Measurements from ENCODE around the gene MLLT10.
A peak's percentile ranks its signal among the peaks of the same experiment; 100 is the strongest.

MLLT10 gene

GRCh38 chr10:21724687-21725367, 190.8 kb downstream of the MLLT10 start:
- Histone ChIP-seq H3K36me3 (ENCODE audit: control insufficient read depth, insufficient read depth, low read length) (peaks cover 11% of the 10 kb centered on the region; the same call in 1 of the 2 replicates), H3K9me3 (ENCODE audit: control insufficient read depth, insufficient read depth, low read depth, low read length) (no peaks in the 10 kb centered on the region), H3K27ac (ENCODE audit: low read depth, low read length) (no peak overlapping the region; the same call in 1 of the 2 replicates), H3K4me3 (ENCODE audit: low read depth, low read length) (no peak overlapping the region), H3K9ac (ENCODE audit: low read length) (no peak overlapping the region), H3K27me3 (ENCODE audit: control insufficient read depth, insufficient read depth, low read length) (no peaks in the 10 kb centered on the region), H3K4me1 (ENCODE audit: control insufficient read depth, insufficient read depth, low read length) (peaks cover 32% of the 10 kb centered on the region)

GRCh38 chr10:21726601-21727225, 192.7 kb downstream of the MLLT10 start:
- no peaks in the 10 kb centered on the region for H3K9me3 ChIP-seq (ENCODE audit: control insufficient read depth, insufficient read depth, low read depth, low read length)
- no peak overlapping the region for H3K4me3 ChIP-seq (ENCODE audit: low read depth, low read length)
- H3K9ac ChIP-seq (ENCODE audit: low read length): no peak overlapping the region
- H3K27me3 ChIP-seq (ENCODE audit: control insufficient read depth, insufficient read depth, low read length): no peaks in the 10 kb centered on the region
- no peak overlapping the region; the same call in 1 of the 2 replicates for H3K27ac ChIP-seq (ENCODE audit: low read depth, low read length)
- H3K36me3 ChIP-seq (ENCODE audit: control insufficient read depth, insufficient read depth, low read length): peaks cover 15% of the 10 kb centered on the region; the same call in 1 of the 2 replicates
- peaks cover 27% of the 10 kb centered on the region for H3K4me1 ChIP-seq (ENCODE audit: control insufficient read depth, insufficient read depth, low read length)

DNA sequence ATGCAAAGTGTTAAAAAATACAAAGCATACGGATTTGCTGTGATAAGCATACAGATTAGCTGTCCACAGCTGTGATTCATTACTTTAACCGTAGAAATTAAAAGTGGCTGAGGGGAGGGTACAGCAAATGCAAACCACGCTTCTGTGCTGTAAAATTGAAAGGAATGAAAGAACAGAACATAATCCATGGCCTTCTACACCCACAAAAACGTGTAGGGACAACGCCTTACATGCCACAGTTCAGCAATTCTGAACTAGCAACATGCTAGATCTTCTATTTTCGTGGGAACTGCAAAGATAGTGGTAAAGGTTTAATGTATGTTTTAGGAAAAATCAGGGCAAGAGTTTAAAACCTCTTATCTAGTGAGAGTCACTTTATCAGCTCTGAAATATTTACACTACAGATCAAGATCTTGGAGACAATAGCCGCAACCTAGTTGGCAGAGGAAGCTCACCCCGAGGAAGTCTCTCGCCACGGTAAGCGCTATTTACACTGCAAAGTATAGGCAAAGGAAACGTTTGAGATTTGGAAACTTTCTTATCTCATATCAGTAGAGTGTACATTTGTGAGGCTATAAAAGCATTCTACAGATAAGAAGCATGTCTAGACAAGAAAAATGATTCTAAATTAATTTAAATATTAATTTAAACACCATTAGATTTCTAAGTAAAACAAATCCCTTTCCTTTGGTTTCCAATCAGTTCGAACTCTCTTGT, 193.6 kb downstream of the MLLT10 start:
- Histone ChIP-seq H3K27ac (ENCODE audit: low read depth, low read length) (no peak overlapping the region), H3K4me3 (ENCODE audit: low read depth, low read length) (no peak overlapping the region), H3K4me1 (ENCODE audit: control insufficient read depth, insufficient read depth, low read length) (peaks cover 31% of the 10 kb centered on the region), H3K9ac (ENCODE audit: low read length) (no peak overlapping the region), H3K9me3 (ENCODE audit: control insufficient read depth, insufficient read depth, low read depth, low read length) (no peaks in the 10 kb centered on the region), H3K27me3 (ENCODE audit: control insufficient read depth, insufficient read depth, low read length) (no peaks in the 10 kb centered on the region), H3K36me3 (ENCODE audit: control insufficient read depth, insufficient read depth, low read length) (peaks cover 15% of the 10 kb centered on the region; the same call in 1 of the 2 replicates)

- Histone ChIP-seq H3K36me3 (ENCODE audit: control insufficient read depth, insufficient read depth, low read length) (peaks cover 21% of the 10 kb centered on the region), H3K9me3 (ENCODE audit: control insufficient read depth, insufficient read depth, low read depth, low read length) (no peaks in the 10 kb centered on the region), H3K9ac (ENCODE audit: low read length) (no peak overlapping the region), H3K4me1 (ENCODE audit: control insufficient read depth, insufficient read depth, low read length) (peaks cover 31% of the 10 kb centered on the region), H3K27ac (ENCODE audit: low read depth, low read length) (no peak overlapping the region), H3K27me3 (ENCODE audit: control insufficient read depth, insufficient read depth, low read length) (no peaks in the 10 kb centered on the region), H3K4me3 (ENCODE audit: low read depth, low read length) (no peak overlapping the region)
Measured at GRCh38 chr10:21728618-21729017, 194.6 kb downstream of the MLLT10 start.

- Histone ChIP-seq H3K9me3 (ENCODE audit: control insufficient read depth, insufficient read depth, low read depth, low read length) (no peaks in the 10 kb centered on the region), H3K36me3 (ENCODE audit: control insufficient read depth, insufficient read depth, low read length) (peaks cover 47% of the 10 kb centered on the region), H3K9ac (ENCODE audit: low read length) (peak overlapping the region; percentile 40), H3K27me3 (ENCODE audit: control insufficient read depth, insufficient read depth, low read length) (no peaks in the 10 kb centered on the region), H3K27ac (ENCODE audit: low read depth, low read length) (no peak overlapping the region), H3K4me1 (ENCODE audit: control insufficient read depth, insufficient read depth, low read length) (peaks cover 15% of the 10 kb centered on the region), H3K4me3 (ENCODE audit: low read depth, low read length) (no peak overlapping the region)
Measured at GRCh38 chr10:21732067-21732772, 198.2 kb downstream of the MLLT10 start.

DNA sequence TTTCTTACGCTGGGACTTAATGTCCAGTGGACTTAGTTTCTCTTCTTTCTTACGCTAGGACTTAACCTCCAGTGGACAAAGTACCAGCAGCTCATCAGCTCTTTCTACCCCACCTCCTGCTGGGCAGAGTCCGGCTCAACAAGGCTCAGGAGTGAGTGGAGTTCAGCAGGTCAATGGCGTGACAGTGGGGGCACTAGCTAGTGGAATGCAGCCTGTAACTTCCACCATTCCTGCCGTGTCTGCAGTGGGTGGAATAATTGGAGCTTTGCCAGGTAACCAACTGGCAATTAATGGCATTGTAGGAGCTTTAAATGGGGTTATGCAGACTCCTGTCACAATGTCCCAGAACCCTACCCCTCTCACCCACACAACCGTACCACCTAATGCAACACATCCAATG, 199.7 kb downstream of the MLLT10 start:
- Histone ChIP-seq H3K27me3 (ENCODE audit: control insufficient read depth, insufficient read depth, low read length) (no peaks in the 10 kb centered on the region), H3K4me1 (ENCODE audit: control insufficient read depth, insufficient read depth, low read length) (peaks cover 9% of the 10 kb centered on the region), H3K4me3 (ENCODE audit: low read depth, low read length) (no peak overlapping the region), H3K27ac (ENCODE audit: low read depth, low read length) (no peak overlapping the region), H3K36me3 (ENCODE audit: control insufficient read depth, insufficient read depth, low read length) (peaks cover 51% of the 10 kb centered on the region), H3K9ac (ENCODE audit: low read length) (no peak overlapping the region), H3K9me3 (ENCODE audit: control insufficient read depth, insufficient read depth, low read depth, low read length) (no peaks in the 10 kb centered on the region)

DNA sequence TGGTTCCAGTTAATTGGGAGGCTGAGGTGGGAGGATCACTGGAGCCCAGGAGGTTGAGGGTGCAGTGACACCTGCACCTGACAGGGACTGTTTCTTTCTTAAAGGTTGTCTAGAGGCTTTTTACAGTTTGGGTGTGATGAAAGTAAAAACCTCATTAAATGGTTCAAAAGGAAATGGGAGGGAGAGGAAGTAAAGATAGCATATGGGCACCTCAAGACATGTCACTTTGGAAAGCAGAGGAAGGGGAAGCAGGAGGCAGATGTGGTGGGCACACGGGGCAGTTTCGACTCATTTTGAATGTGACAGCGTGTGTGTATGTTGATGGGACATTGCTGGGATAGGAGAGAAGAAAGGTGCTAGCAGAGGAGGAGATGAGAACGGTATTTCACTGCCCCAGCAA, 203.1 kb downstream of the MLLT10 start:
- no peaks in the 10 kb centered on the region for H3K27me3 ChIP-seq (ENCODE audit: control insufficient read depth, insufficient read depth, low read length)
- no peak overlapping the region for H3K4me3 ChIP-seq (ENCODE audit: low read depth, low read length)
- H3K27ac ChIP-seq (ENCODE audit: low read depth, low read length): no peak overlapping the region
- no peak overlapping the region for H3K9ac ChIP-seq (ENCODE audit: low read length)
- H3K9me3 ChIP-seq (ENCODE audit: control insufficient read depth, insufficient read depth, low read depth, low read length): no peaks in the 10 kb centered on the region
- H3K4me1 ChIP-seq (ENCODE audit: control insufficient read depth, insufficient read depth, low read length): peaks cover 8% of the 10 kb centered on the region; the same call in 1 of the 2 replicates
- peaks cover 78% of the 10 kb centered on the region for H3K36me3 ChIP-seq (ENCODE audit: control insufficient read depth, insufficient read depth, low read length)

- no peak overlapping the region for H3K9ac ChIP-seq (ENCODE audit: low read length)
- peaks cover 83% of the 10 kb centered on the region for H3K36me3 ChIP-seq (ENCODE audit: control insufficient read depth, insufficient read depth, low read length)
- peaks cover 6% of the 10 kb centered on the region for H3K4me1 ChIP-seq (ENCODE audit: control insufficient read depth, insufficient read depth, low read length)
- H3K27me3 ChIP-seq (ENCODE audit: control insufficient read depth, insufficient read depth, low read length): no peaks in the 10 kb centered on the region
- no peak overlapping the region for H3K27ac ChIP-seq (ENCODE audit: low read depth, low read length)
- no peak overlapping the region for H3K4me3 ChIP-seq (ENCODE audit: low read depth, low read length)
- H3K9me3 ChIP-seq (ENCODE audit: control insufficient read depth, insufficient read depth, low read depth, low read length): no peaks in the 10 kb centered on the region
Measured at GRCh38 chr10:21740989-21741388, 207.0 kb downstream of the MLLT10 start.

GRCh38 chr10:21742740-21743412, 208.8 kb downstream of the MLLT10 start:
- H3K9me3 ChIP-seq (ENCODE audit: control insufficient read depth, insufficient read depth, low read depth, low read length): no peaks in the 10 kb centered on the region
- peaks cover 68% of the 10 kb centered on the region for H3K36me3 ChIP-seq (ENCODE audit: control insufficient read depth, insufficient read depth, low read length)
- no peaks in the 10 kb centered on the region for H3K27me3 ChIP-seq (ENCODE audit: control insufficient read depth, insufficient read depth, low read length)
- H3K4me1 ChIP-seq (ENCODE audit: control insufficient read depth, insufficient read depth, low read length): peaks cover 10% of the 10 kb centered on the region
- H3K4me3 ChIP-seq (ENCODE audit: low read depth, low read length): no peak overlapping the region
- no peak overlapping the region for H3K27ac ChIP-seq (ENCODE audit: low read depth, low read length)
- H3K9ac ChIP-seq (ENCODE audit: low read length): no peak overlapping the region

GRCh38 chr10:21744223-21744622, 210.2 kb downstream of the MLLT10 start:
- no peak overlapping the region for H3K27ac ChIP-seq (ENCODE audit: low read depth, low read length)
- no peak overlapping the region for H3K9ac ChIP-seq (ENCODE audit: low read length)
- H3K27me3 ChIP-seq (ENCODE audit: control insufficient read depth, insufficient read depth, low read length): no peaks in the 10 kb centered on the region
- H3K36me3 ChIP-seq (ENCODE audit: control insufficient read depth, insufficient read depth, low read length): peaks cover 57% of the 10 kb centered on the region
- H3K4me1 ChIP-seq (ENCODE audit: control insufficient read depth, insufficient read depth, low read length): peaks cover 16% of the 10 kb centered on the region
- H3K4me3 ChIP-seq (ENCODE audit: low read depth, low read length): no peak overlapping the region
- H3K9me3 ChIP-seq (ENCODE audit: control insufficient read depth, insufficient read depth, low read depth, low read length): no peaks in the 10 kb centered on the region
